ENCODE measurements around the gene COL21A1.

COL21A1 gene

DNA sequence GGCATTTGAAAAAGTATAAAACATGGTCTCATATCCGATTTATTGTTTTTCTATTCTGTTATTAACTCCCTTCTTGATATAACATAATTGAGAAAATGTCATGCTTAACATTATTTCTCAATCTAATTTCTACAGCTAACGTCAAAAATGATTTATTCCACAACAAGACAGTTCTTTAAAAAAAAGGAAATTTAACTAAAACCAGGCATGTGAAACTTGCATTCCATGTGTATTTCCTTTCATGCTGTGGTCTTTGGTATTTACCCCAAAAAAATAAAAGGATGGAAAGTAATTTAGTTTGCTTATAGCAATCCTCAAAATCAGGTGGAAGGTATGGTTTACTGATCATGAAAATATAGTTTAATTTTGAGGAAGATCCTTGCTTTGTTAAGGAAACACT, 142.8 kb downstream of the COL21A1 start:
- Histone ChIP-seq H3K4me2 (ENCODE audit: low read length) (no peak overlapping the region), H4K20me1 (ENCODE audit: control insufficient read depth, insufficient read depth, low read depth, low read length) (no peaks in the 10 kb centered on the region), H3K4me3 (ENCODE audit: low read length) (no peak overlapping the region), H3K9me2 (replicated peaks; ENCODE audit: control insufficient read depth, low read length) (peaks cover 2% of the 10 kb centered on the region; the same call in 1 of the 2 replicates), H3K79me2 (ENCODE audit: control insufficient read depth, low read length) (no peaks in the 10 kb centered on the region), H3K27me3 (ENCODE audit: control insufficient read depth, low read length) (no peaks in the 10 kb centered on the region), H3K27ac (ENCODE audit: low read depth, low read length) (no peak overlapping the region), H3K36me3 (ENCODE audit: control insufficient read depth, low read length) (no peaks in the 10 kb centered on the region), H3K9me3 (ENCODE audit: control insufficient read depth, insufficient read depth, low read length) (no peaks in the 10 kb centered on the region), H3K4me1 (ENCODE audit: control insufficient read depth, low read length) (no peaks in the 10 kb centered on the region), H3F3A (ENCODE audit: control insufficient read depth, insufficient read depth) (no peaks in the 10 kb centered on the region)
- TF ChIP-seq EZH2phosphoT487 (IDR thresholded peaks at IDR 0.05; ENCODE audit: borderline replicate concordance, low read length): no peak
- TF ChIP-seq CTCF (IDR thresholded peaks at IDR 0.05; ENCODE audit: low read depth, low read length, poor library complexity, severe bottlenecking): no peak

- Histone ChIP-seq H3K4me3 (ENCODE audit: low read length) (no peak overlapping the region), H3K27ac (ENCODE audit: low read depth, low read length) (no peak overlapping the region), H3K36me3 (ENCODE audit: control insufficient read depth, low read length) (no peaks in the 10 kb centered on the region), H3K79me2 (ENCODE audit: control insufficient read depth, low read length) (no peaks in the 10 kb centered on the region), H4K20me1 (ENCODE audit: control insufficient read depth, insufficient read depth, low read depth, low read length) (no peaks in the 10 kb centered on the region), H3F3A (ENCODE audit: control insufficient read depth, insufficient read depth) (no peaks in the 10 kb centered on the region), H3K27me3 (ENCODE audit: control insufficient read depth, low read length) (no peaks in the 10 kb centered on the region), H3K9me3 (ENCODE audit: control insufficient read depth, insufficient read depth, low read length) (no peaks in the 10 kb centered on the region), H3K9me2 (replicated peaks; ENCODE audit: control insufficient read depth, low read length) (peaks cover 2% of the 10 kb centered on the region; the same call in 1 of the 2 replicates), H3K4me1 (ENCODE audit: control insufficient read depth, low read length) (no peaks in the 10 kb centered on the region), H3K4me2 (ENCODE audit: low read length) (no peak overlapping the region)
- TF ChIP-seq EZH2phosphoT487 (IDR thresholded peaks at IDR 0.05; ENCODE audit: borderline replicate concordance, low read length) (no peak), CTCF (IDR thresholded peaks at IDR 0.05; ENCODE audit: low read depth, low read length, poor library complexity, severe bottlenecking) (no peak)
Measured at GRCh38 chr6:56102216-56102615, 145.2 kb downstream of the COL21A1 start.

DNA sequence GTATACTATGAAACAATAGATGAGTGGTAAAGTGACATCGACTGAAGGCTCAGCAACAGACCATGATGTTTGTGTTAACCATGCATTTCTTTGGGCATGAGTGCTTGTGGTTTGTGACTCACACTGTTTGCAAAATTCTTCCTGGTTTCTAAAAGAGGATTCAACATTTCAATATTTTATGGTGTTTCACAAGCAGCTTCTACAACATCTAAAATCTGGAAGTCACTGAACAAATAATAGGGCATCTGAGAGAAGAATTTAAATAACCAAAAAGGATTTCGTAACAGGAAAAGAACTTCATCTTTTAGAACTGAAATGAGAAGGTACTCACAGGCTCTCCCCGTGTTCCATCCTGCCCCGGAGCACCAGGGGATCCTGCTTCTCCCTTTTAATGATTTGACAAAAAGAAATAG, 146.2 kb downstream of the COL21A1 start:
- H3K27ac ChIP-seq (ENCODE audit: low read depth, low read length): no peak overlapping the region
- H3K9me2 ChIP-seq (replicated peaks; ENCODE audit: control insufficient read depth, low read length): peaks cover 2% of the 10 kb centered on the region; the same call in 1 of the 2 replicates
- no peaks in the 10 kb centered on the region for H3K27me3 ChIP-seq (ENCODE audit: control insufficient read depth, low read length)
- no peak overlapping the region for H3K4me2 ChIP-seq (ENCODE audit: low read length)
- H3K4me3 ChIP-seq (ENCODE audit: low read length): no peak overlapping the region
- H3K79me2 ChIP-seq (ENCODE audit: control insufficient read depth, low read length): no peaks in the 10 kb centered on the region
- no peaks in the 10 kb centered on the region for H3K9me3 ChIP-seq (ENCODE audit: control insufficient read depth, insufficient read depth, low read length)
- H3K36me3 ChIP-seq (ENCODE audit: control insufficient read depth, low read length): no peaks in the 10 kb centered on the region
- TF ChIP-seq CTCF (IDR thresholded peaks at IDR 0.05; ENCODE audit: low read depth, low read length, poor library complexity, severe bottlenecking) (no peak), EZH2phosphoT487 (IDR thresholded peaks at IDR 0.05; ENCODE audit: borderline replicate concordance, low read length) (no peak)
- no peaks in the 10 kb centered on the region for H3K4me1 ChIP-seq (ENCODE audit: control insufficient read depth, low read length)
- H3F3A ChIP-seq (ENCODE audit: control insufficient read depth, insufficient read depth): no peaks in the 10 kb centered on the region
- no peaks in the 10 kb centered on the region for H4K20me1 ChIP-seq (ENCODE audit: control insufficient read depth, insufficient read depth, low read depth, low read length)
